ENCODE data around the gene REPS2.

DNA sequence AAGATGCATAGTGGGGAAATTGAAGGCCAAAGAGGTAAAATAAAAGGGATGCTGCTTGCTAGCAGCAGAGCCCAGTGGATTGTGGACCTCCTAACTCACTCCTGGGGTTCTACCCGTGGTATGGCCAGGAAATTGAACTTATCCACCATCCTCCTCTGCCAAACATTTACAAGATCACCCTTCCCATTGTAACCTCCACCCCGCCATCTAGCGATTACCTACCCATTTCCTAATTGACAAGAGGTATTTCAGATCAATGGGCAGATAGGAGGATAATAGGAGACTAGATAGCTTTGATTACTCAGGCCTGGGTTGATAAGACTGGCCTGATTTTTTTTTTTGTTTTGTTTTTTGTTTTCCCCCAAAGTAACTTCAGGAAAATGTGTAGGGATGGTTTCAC lies 67.8 kb downstream of the REPS2 start:
- TF ChIP-seq EP300 (IDR thresholded peaks at IDR 0.05) (no peak), POLR2A (IDR thresholded peaks at IDR 0.05) (no peak), POLR2AphosphoS5 (IDR thresholded peaks at IDR 0.05) (no peak)
- TF ChIP-seq, protein P1, sequence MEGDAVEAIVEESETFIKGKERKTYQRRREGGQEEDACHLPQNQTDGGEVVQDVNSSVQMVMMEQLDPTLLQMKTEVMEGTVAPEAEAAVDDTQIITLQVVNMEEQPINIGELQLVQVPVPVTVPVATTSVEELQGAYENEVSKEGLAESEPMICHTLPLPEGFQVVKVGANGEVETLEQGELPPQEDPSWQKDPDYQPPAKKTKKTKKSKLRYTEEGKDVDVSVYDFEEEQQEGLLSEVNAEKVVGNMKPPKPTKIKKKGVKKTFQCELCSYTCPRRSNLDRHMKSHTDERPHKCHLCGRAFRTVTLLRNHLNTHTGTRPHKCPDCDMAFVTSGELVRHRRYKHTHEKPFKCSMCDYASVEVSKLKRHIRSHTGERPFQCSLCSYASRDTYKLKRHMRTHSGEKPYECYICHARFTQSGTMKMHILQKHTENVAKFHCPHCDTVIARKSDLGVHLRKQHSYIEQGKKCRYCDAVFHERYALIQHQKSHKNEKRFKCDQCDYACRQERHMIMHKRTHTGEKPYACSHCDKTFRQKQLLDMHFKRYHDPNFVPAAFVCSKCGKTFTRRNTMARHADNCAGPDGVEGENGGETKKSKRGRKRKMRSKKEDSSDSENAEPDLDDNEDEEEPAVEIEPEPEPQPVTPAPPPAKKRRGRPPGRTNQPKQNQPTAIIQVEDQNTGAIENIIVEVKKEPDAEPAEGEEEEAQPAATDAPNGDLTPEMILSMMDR (IDR thresholded peaks at IDR 0.05), result no peak

All from upper lobe of left lung (tissue), 4 donors.